Activated gamma-delta T cell treated with Interleukin-2 at 50 U/mL for 16 hours (primary cell): ENCODE data around the gene CYP1B1.
"Not testable (repeated sequence)": the region's sequence is repeated elsewhere in the genome, so short reads cannot be mapped to it uniquely, and the experiment has no call there.

Experiments
- DNase-seq: peaks from one replicate; pipeline ENCODE4 v3.0.0-alpha.2; 2020

The CYP1B1 gene

GRCh38 chr2:38098421-38099098, 22.6 kb upstream of the CYP1B1 start:
- no peak for DNase-seq

GRCh38 chr2:38097988-38098385, 22.0 kb upstream of the CYP1B1 start:
- DNase-seq: no peak

GRCh38 chr2:38097258-38097987, 21.5 kb upstream of the CYP1B1 start:
- no peak for DNase-seq

GRCh38 chr2:38095996-38096861, 20.3 kb upstream of the CYP1B1 start:
- no peak for DNase-seq

- no peak for DNase-seq
Measured at GRCh38 chr2:38095079-38095995, 19.4 kb upstream of the CYP1B1 start.

GRCh38 chr2:38093527-38094165, 17.7 kb upstream of the CYP1B1 start:
- no peak for DNase-seq

- no peak for DNase-seq
Measured at GRCh38 chr2:38092196-38092902, 16.4 kb upstream of the CYP1B1 start.

- DNase-seq: no peak
Measured at GRCh38 chr2:38091760-38092159, 15.8 kb upstream of the CYP1B1 start.

GRCh38 chr2:38090928-38091327, 15.0 kb upstream of the CYP1B1 start:
- no peak for DNase-seq

GRCh38 chr2:38090212-38090611, 14.3 kb upstream of the CYP1B1 start:
- DNase-seq: not testable (repeated sequence)

- not testable (repeated sequence) for DNase-seq
Measured at GRCh38 chr2:38085998-38086698, 10.2 kb upstream of the CYP1B1 start.

GRCh38 chr2:38084556-38084955, 8.6 kb upstream of the CYP1B1 start:
- not testable (repeated sequence) for DNase-seq

GRCh38 chr2:38082727-38083126, 6.8 kb upstream of the CYP1B1 start:
- not testable (repeated sequence) for DNase-seq

- no peak for DNase-seq
Measured at GRCh38 chr2:38080346-38080745, 4.4 kb upstream of the CYP1B1 start.

GRCh38 chr2:38079116-38080052, 3.4 kb upstream of the CYP1B1 start:
- no peak for DNase-seq

GRCh38 chr2:38077431-38077769, 1.4 kb upstream of the CYP1B1 start:
- no peak for DNase-seq

- DNase-seq: no peak
Measured at GRCh38 chr2:38076710-38077430, 919 bp upstream of the CYP1B1 start.

GRCh38 chr2:38076152-38076709, 280 bp upstream of the CYP1B1 start:
- no peak for DNase-seq
